ENCODE measurements around the gene ATXN7.

Gene ATXN7

DNA sequence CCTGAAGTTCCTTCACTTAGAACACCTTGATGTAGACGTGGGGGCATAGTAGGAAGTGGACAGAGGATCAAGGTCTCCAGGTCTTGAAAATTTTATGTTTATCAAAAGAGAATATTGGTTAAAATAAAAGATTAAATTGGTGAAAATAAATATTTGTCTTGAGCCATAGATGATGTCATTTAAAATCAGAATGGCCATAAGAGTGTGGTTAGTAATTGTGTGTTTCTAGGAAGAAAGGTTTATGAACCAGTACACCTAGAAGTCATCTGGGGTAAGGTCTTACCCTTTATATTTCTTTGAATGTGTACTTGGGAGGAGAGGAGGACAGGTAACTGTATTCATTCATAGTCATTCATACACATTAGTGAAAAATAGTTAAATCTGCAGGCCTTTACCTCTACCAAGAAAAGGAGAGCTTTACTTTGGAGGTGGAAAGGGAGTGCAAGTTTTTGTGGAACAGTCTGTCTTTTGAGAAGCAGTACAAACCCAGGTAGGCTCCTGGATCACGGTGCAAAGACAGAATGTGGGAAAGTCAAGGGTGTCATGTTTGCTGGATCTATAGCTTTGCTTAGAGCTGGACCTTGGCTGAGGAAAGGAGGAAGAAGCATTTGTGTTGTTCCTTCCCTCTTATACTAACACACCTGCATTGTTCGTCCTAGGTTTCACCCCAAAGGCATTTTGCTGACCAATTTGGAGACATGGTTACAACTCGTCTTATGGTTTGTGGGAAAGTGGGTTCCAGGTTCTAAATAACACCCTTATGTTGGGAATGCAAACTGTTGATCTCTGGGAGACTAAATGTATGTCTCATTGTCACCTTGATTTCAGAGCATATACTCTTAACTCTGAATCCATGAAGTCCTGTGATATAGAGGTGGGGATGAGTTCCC lies 42.3 kb downstream of the ATXN7 start:
- no peak for DNase-seq (ENCODE audit: low read depth)

GRCh38 chr3:63908081-63908736 lies 44.5 kb downstream of the ATXN7 start:
- no peak for DNase-seq (ENCODE audit: low read depth)

DNA sequence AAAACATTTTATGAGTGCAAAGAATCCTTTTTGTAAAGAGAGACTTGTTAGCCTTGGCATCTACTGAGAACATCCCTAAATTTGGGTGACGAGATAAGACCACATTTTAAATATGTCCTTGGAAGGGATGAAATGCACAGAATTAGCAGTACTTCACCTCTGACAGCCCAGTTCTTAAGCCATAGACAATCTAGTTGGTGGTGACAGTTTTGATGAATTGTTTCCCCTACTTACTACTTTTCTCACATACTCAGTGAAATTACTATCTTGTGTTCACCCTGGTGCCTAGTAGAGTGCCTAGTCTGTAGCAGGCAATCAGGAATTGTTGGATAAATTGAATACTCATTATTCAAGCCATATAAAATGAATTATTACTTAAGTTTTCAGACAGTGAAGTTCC lies 45.1 kb downstream of the ATXN7 start:
- no peak for DNase-seq (ENCODE audit: low read depth)

- no peak for DNase-seq (ENCODE audit: low read depth)
Observed at GRCh38 chr3:63909431-63909830, 45.8 kb downstream of the ATXN7 start.

DNA sequence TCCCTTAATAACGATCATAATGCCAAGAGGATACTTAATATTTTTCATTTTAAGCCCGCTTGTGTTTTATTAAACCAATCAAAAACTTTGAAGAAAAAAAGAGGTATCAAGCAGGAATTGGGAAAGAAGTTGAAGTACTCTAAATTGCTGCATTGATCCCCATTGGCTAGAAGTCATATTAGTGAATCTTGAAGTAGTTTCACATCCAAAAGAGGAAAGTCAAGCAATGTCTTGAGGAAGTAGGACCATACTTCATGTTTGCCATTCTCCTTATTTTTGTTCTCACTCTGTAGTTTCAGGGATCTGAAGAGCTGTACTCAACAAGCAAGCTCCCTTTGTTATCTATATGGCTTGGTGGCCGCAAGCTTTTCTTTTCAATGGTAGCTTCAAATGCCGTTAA lies 46.3 kb downstream of the ATXN7 start:
- DNase-seq (ENCODE audit: low read depth), result no peak

DNA sequence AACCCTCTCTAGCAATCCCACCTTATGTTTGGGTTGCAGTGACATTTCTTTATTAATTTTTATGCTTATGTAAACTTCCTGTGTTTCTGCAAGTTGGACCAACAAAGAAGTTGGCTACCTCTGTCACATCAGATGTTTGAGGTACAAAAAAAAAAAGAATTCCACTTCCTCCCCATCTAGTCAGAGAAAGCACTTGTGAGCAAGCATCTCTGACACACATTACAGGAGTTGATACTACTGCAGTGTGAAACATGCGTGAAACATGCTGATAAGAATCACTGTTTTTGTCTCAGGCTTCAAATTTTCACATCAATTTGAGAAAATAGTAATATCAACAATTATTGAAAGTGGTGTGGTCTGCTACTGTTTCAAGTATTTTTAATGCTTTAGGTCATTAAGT lies 47.2 kb downstream of the ATXN7 start:
- no peak for DNase-seq (ENCODE audit: low read depth)

DNA sequence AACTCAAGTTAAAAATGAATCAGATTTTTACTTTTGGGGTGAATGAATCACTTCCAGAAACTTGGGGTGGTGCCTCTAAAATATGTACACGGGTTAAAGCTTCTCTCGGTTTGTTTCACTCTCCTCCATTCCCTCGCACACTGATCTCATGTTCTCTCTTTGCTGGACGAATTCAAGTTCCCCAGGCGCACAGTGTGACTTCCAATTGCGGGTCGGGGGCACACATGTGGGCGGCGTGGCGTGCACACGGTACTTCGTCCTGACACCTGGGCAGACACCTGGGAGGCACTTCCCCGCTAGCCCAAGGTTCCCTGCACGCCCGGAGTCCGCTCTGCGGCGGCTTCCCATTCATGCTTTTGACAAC lies 47.8 kb downstream of the ATXN7 start:
- DNase-seq (ENCODE audit: low read depth), result no peak

- DNase-seq (ENCODE audit: low read depth), result peak; percentile 77
Observed at GRCh38 chr3:63911873-63912767, 48.5 kb downstream of the ATXN7 start, which contains the start of gene SCAANT1. Gene SCAANT1, minus strand, starts transcription at chr3:63912383.

GRCh38 chr3:63912768-63913588 lies 49.3 kb downstream of the ATXN7 start:
- DNase-seq (ENCODE audit: low read depth), result peak; percentile 32

GRCh38 chr3:63914312-63914711 lies 50.6 kb downstream of the ATXN7 start:
- no peak for DNase-seq (ENCODE audit: low read depth)

- no peak for DNase-seq (ENCODE audit: low read depth)
Observed at GRCh38 chr3:63918321-63918720, 54.7 kb downstream of the ATXN7 start.

DNA sequence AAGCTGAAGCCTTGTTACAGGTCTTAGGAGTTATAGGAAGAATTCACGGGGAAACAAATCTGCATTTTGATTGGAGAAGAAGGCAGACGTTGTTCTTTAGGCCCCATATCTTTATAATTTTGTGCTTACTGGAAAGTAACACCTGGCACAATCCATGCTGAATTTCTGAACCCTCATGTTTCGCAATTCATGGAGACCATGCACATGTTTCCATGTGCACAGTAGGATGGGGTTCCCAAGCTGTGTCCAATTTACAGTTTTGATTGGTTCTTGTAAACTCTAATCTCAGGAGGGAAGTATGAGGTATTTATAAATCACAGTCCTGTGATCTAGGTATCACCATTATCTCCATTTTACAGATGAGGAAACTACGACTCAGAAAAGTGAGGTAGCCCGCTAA lies 56.3 kb downstream of the ATXN7 start:
- DNase-seq (ENCODE audit: low read depth), result no peak

DNA sequence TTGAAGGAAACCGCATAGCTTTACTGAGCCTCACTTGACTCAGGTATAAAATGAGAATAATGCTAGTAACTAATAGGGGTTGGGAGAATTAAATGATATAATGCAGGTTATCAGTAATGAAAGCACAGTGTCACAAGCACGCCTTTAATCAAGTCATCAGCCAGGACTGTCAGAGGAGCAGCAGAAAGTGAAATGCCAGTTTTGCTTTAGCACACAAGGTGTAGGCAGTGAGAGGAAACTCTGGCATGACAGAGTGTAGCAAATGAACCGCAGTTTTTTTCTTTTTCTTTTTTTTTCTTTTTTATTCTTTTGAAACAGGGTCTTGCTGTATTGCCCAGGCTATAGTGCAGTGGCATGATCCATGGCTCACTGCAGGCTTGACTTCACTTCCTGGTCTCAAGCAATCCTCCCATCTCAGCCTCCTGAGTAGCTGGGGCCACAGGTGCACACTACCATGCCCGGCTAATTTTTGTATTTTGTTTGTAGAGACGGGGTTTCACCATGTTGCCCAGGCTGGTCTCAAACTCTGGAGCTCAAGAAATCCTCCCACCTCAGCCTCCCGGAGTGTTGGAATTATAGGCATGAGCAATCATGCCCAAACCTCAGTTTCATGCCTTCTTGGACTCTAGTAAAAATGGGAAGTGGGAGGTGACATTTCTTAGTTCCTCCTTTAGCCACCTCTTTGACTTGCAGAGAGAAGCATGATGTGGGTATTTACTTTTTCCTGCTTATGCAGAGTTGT lies 58.2 kb downstream of the ATXN7 start:
- DNase-seq (ENCODE audit: low read depth), result no peak

DNA sequence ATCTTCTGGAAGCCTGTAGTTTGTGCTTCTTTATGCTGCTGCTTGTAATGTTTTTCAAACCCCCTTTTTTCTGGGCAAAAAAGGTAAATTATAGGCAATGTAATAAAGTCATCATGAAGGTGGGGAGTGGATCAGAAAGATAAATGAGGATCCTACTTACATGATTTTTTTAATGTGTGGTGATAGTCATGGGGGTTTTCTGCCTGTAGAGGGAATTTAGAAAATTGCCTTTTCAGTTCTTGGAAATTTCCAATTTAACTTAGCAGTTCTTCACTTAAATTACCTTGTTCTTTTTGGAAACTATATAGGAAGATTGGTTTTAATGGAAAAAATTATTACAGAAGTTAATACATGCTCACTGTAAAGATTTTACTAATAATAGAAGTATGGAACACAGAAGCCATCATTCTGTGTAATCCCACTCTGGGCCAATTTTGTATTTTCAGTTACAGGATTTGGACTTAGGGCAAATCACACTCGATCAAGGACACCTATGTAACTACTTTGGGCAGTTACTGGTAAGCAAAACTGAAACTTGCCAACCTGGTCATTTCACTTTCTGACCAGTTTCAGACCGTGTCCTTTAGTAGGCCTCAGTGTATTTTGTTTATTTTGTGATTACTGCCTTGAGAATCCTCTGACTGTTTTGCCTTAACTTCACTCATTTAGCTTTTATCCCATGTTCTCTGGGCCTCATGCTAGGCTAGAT lies 59.0 kb downstream of the ATXN7 start:
- DNase-seq (ENCODE audit: low read depth), result no peak

GRCh38 chr3:63926309-63926708 lies 62.6 kb downstream of the ATXN7 start:
- DNase-seq (ENCODE audit: low read depth), result no peak

DNA sequence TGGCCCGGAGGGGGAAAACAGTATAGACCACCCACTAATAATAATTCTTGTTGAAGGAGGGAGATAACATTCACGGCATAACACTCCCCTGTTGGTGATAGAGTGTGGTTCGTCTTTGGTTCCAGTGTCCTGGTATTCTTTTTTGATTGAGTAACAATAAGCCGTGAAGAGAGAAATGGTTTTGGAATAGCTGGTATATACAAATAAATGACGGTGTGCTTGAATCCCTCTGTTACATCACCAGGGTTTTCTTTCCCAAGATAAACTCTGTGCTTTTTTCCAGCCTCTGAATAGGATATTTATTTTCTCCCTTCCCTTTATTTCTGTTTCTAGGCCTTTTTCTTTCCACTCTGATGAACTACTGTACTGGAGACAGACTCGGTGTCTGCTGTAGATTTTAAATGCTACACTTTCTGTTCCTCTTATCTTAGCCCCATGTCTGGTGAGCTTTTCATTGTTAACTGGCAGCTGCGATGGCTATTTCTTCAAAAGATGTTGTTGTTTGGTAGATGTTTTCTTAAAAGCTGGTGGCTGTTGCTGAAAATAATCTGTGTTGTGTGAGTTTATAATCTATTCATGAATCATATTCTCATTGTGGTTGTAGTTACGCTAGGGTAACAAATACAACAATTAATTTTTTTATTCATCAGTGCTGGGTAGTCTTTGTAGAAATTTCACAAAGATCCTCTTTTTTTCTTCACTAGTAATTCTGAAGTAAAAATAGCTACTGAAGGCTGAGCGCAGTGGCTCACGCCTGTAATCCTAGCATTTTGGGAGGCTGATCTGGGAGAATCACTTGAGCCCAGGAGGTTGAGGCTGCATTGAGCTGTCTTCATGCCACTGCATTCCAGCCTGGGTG lies 64.0 kb downstream of the ATXN7 start:
- DNase-seq (ENCODE audit: low read depth), result no peak

GRCh38 chr3:63931290-63931689 lies 67.6 kb downstream of the ATXN7 start:
- no peak for DNase-seq (ENCODE audit: low read depth)

DNA sequence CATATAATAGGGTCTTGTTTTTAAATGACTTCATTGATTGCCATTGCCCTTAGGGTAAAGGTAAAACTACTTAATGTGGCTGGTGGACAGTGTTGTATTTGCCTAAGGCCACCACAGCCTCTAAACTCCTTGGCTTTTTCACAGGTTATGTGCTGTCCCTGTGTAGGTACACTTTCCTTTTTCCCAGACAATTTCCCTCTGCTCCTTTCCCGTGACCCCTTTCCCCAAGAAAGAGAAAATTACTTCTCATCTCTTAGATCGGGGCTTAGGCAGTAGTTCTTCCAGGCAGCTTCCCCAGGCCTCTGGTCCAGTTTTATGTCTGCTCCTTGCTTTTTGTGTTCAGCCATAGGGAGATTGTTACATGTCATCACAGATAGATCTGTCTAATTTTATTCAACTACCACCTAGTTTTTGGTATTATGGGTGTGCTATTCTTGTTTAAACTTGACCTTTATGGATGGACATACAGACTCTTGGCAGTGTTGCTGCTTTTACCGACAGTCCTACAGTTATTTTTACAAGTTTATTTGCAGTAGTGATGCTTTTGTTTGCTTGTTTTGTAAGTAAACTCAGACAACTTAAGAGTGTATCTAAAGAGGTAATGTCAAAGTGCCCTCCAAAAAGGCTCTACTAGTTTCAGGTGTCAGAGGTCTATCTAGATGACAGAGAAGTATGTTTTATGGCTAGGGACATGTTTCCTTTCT lies 69.0 kb downstream of the ATXN7 start:
- no peak for DNase-seq (ENCODE audit: low read depth)

DNA sequence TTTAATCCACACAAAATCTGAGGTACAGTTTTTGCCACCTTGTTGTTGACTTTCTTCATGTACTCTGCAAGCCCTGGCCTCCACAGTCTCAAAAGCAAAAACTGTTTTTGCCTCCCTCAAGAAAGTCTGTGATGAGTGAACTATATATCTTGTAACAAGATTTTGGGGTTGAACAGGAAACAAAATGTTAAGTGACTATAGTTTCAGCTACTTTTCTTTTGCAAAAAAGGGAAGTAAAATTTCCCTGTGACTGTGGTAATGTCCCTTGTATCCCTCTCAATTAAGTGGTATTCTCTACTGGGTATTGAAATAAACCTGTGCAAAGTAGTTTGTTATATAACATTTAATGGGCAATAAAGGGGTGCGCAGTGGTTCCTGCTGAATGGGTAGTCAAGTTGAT lies 69.8 kb downstream of the ATXN7 start:
- no peak for DNase-seq (ENCODE audit: low read depth)
